ENCODE data around the gene RBM4.

- TF ChIP-seq CTCF (IDR thresholded peaks at IDR 0.05) (no peak), POLR2A (IDR thresholded peaks at IDR 0.05) (no peak)
These were observed 21.2 kb upstream of the RBM4 start for GRCh38 chr11:66617155-66617834.
